Measurements from ENCODE around the gene GRM7.

The GRM7 gene

GRCh38 chr3:7254251-7254650 is 393.3 kb downstream of the GRM7 start:
- no peak for TF ChIP-seq CTCF (IDR thresholded peaks at IDR 0.05; ENCODE audit: control insufficient read depth, insufficient read depth, low read depth, low read length, missing control alignments)

GRCh38 chr3:7260975-7261374 is 400.1 kb downstream of the GRM7 start:
- H3K4me3 ChIP-seq (ENCODE audit: control insufficient read depth, low read depth, low read length), result no peak overlapping the region
- DNase-seq (ENCODE audit: low read depth), result no peak
- no peak for TF ChIP-seq CTCF (IDR thresholded peaks at IDR 0.05; ENCODE audit: control insufficient read depth, insufficient read depth, low read depth, low read length, missing control alignments)

More at GRCh38 chr3:7254251-7254650, 393.3 kb downstream of the GRM7 start:
- H3K4me3 ChIP-seq (ENCODE audit: control insufficient read depth, low read depth, low read length), result no peak overlapping the region
- no peak for DNase-seq (ENCODE audit: low read depth)

- H3K4me3 ChIP-seq (ENCODE audit: control insufficient read depth, low read depth, low read length), result no peak overlapping the region
- DNase-seq (ENCODE audit: low read depth), result no peak
- no peak for TF ChIP-seq CTCF (IDR thresholded peaks at IDR 0.05; ENCODE audit: control insufficient read depth, insufficient read depth, low read depth, low read length, missing control alignments)
These were observed 402.7 kb downstream of the GRM7 start for GRCh38 chr3:7263347-7264195.

- DNase-seq (ENCODE audit: low read depth), result no peak
- H3K4me3 ChIP-seq (ENCODE audit: control insufficient read depth, low read depth, low read length), result no peak overlapping the region
- TF ChIP-seq CTCF (IDR thresholded peaks at IDR 0.05; ENCODE audit: control insufficient read depth, insufficient read depth, low read depth, low read length, missing control alignments), result no peak
These were observed 403.2 kb downstream of the GRM7 start for GRCh38 chr3:7264196-7264526.

GRCh38 chr3:7265736-7266135 is 404.8 kb downstream of the GRM7 start:
- no peak for DNase-seq (ENCODE audit: low read depth)
- TF ChIP-seq CTCF (IDR thresholded peaks at IDR 0.05; ENCODE audit: control insufficient read depth, insufficient read depth, low read depth, low read length, missing control alignments), result no peak
- H3K4me3 ChIP-seq (ENCODE audit: control insufficient read depth, low read depth, low read length), result no peak overlapping the region

GRCh38 chr3:7266551-7266950 is 405.6 kb downstream of the GRM7 start:
- no peak overlapping the region for H3K4me3 ChIP-seq (ENCODE audit: control insufficient read depth, low read depth, low read length)
- DNase-seq (ENCODE audit: low read depth), result no peak
- TF ChIP-seq CTCF (IDR thresholded peaks at IDR 0.05; ENCODE audit: control insufficient read depth, insufficient read depth, low read depth, low read length, missing control alignments), result no peak
